ENCODE data around the gene OR2W3. TPM values are rescaled to one million over a fixed set of nuclear protein-coding genes. Genes with fewer than 3 reads are reported as not detected.
"Not testable (repeated sequence)": the region's sequence is repeated elsewhere in the genome, so short reads cannot be mapped to it uniquely, and the experiment has no call there.

Gene OR2W3
- total RNA-seq, 6 experiments from 2014 or later = 0.24 to 1.2 (median 0.43) TPM; not detected in 3

GRCh38 chr1:247933989-247934388 is 38.6 kb downstream of the OR2W3 start:
- DNase-seq = no peak
- intact Hi-C loops (cut with DNase I) = no loop called here
- H3K9me3 ChIP-seq = no peaks in the 10 kb centered on the region
- no peak overlapping the region for H3K27ac ChIP-seq
- no peaks in the 10 kb centered on the region for H3K27me3 ChIP-seq
- H3K4me3 ChIP-seq = no peak overlapping the region
- H3K36me3 ChIP-seq = no peaks in the 10 kb centered on the region
- 84% methylated on average over 6 of the region's 8 CpGs for WGBS (ENCODE audit: insufficient coverage, low coverage, low lambda C conversion rate, missing lambda C conversion rate)
- no peak for ATAC-seq
- TF ChIP-seq CTCF (IDR thresholded peaks at IDR 0.05) (no peak), POLR2A (IDR thresholded peaks at IDR 0.05) (no peak)
- H3K4me1 ChIP-seq = no peaks in the 10 kb centered on the region

DNA sequence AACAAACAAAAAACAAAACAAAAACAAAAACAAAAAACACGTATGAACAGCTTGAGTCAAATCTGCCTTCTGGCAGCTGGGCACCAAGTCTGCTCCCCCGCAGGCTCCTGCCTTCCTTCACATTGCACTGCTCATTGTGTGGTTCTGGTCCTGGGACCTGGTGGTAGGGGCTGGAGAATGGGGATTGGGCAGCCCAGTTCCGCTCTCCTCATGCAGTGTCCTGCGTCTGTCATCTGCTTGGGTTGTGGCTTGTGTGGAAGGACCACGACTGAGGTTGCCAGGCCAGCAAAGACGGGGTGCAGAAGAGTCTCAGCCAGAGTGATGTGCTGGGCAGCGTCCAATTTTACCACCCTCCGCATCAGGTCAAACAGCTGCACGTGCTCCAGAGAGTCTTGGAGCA is 40.4 kb downstream of the OR2W3 start:
- intact Hi-C loops (cut with DNase I) = no loop called here
- H3K9me3 ChIP-seq = no peaks in the 10 kb centered on the region
- 86% methylated on average over 7 of the region's 9 CpGs for WGBS (ENCODE audit: insufficient coverage, low coverage, low lambda C conversion rate, missing lambda C conversion rate)

DNA sequence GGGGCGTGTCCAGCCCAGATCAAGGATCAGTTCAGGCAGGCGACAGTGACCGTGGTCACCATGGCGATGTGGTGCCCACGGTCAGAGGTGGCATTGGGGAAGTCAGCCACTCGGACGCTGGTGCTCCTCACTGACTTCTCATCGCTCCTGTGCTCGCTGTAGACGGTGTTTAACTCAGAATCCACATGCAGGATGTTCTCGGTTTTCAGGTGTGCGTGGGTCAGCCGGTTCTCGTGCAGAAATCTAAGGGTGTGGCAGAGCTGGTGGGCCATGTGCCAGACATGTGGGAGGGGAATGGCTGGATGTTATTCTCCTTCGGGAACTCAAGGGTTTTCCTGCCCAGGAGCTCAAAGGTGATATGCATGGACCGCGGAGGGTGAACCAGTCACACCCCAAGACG is 41.0 kb downstream of the OR2W3 start:
- H3K4me1 ChIP-seq = no peaks in the 10 kb centered on the region
- WGBS (ENCODE audit: insufficient coverage, low coverage, low lambda C conversion rate, missing lambda C conversion rate) = 85% methylated on average over 13 of the region's 18 CpGs
- H3K9me3 ChIP-seq = no peaks in the 10 kb centered on the region
- H3K27me3 ChIP-seq = no peaks in the 10 kb centered on the region
- H3K36me3 ChIP-seq = no peaks in the 10 kb centered on the region
- no peak for ATAC-seq
- H3K4me3 ChIP-seq = no peak overlapping the region
- intact Hi-C loops (cut with DNase I) = no loop called here
- DNase-seq = no peak
- TF ChIP-seq POLR2A (IDR thresholded peaks at IDR 0.05) (no peak), CTCF (IDR thresholded peaks at IDR 0.05) (no peak)
- H3K27ac ChIP-seq = no peak overlapping the region

More for the DNA sequence above, 40.4 kb downstream of the OR2W3 start:
- Histone ChIP-seq H3K36me3 (no peaks in the 10 kb centered on the region), H3K27me3 (no peaks in the 10 kb centered on the region), H3K4me1 (no peaks in the 10 kb centered on the region), H3K4me3 (no peak overlapping the region), H3K27ac (no peak overlapping the region)
- no peak for ATAC-seq
- DNase-seq = no peak
- no peak for TF ChIP-seq CTCF (IDR thresholded peaks at IDR 0.05)
- no peak for TF ChIP-seq POLR2A (IDR thresholded peaks at IDR 0.05)

- 7% methylated on average over 8 of the region's 44 CpGs for WGBS (ENCODE audit: insufficient coverage, low coverage, low lambda C conversion rate, missing lambda C conversion rate)
- H3K27ac ChIP-seq; H3K4me1 ChIP-seq; intact Hi-C loops (cut with DNase I); H3K9me3 ChIP-seq; H3K36me3 ChIP-seq; H3K4me3 ChIP-seq; H3K27me3 ChIP-seq: not testable (repeated sequence)
- peak; percentile 45 to 96 (median 89) for ATAC-seq
- peak; percentile 49 to 72 (median 66) for DNase-seq
- peak; percentile 35 to 53 (median 46) for TF ChIP-seq CTCF (IDR thresholded peaks at IDR 0.05)
Observed at GRCh38 chr1:247936965-247937734, 41.8 kb downstream of the OR2W3 start.
